Activated T-helper 17 cell treated with anti-CD3 and anti-CD28 coated beads, Interleukin-2, amount 50 U/mL, for 72 hours (primary cell): ENCODE data around the gene NCKAP5. TPM values are rescaled to one million over a fixed set of nuclear protein-coding genes. Genes with fewer than 3 reads are reported as not detected.

Experiments
- ATAC-seq: fragments of 150-1000 bp; cut with Tn5 transposase; replicated peaks from 2 replicates; pipeline ENCODE4 v1.10.0; 2021; ENCODE audit warnings: mild to moderate bottlenecking, moderate library complexity
- H3K27ac Mint-ChIP-seq: one replicate; pipeline ENCODE4 v1.8.0; 2022; ENCODE audit warnings: mixed read lengths
- H3K27me3 Mint-ChIP-seq: one replicate; pipeline ENCODE4 v1.8.0; 2022; ENCODE audit warnings: mixed read lengths
- H3K36me3 Mint-ChIP-seq: one replicate; pipeline ENCODE4 v1.8.0; 2022; ENCODE audit warnings: low read depth, mild to moderate bottlenecking, mixed read lengths
- H3K4me1 Mint-ChIP-seq: one replicate; pipeline ENCODE4 v1.8.0; 2022; ENCODE audit warnings: mixed read lengths
- H3K4me3 Mint-ChIP-seq: one replicate; pipeline ENCODE4 v1.8.0; 2022; ENCODE audit warnings: mild to moderate bottlenecking, mixed read lengths
- H3K9me3 Mint-ChIP-seq: one replicate; pipeline ENCODE4 v1.8.0; 2022; ENCODE audit warnings: mixed read lengths
- total RNA-seq, 2 donors: library from RNA; stranded (reverse); gene quantifications; one replicate each; pipeline ENCODE4 v1.2.3, GENCODE V29; 2022

The NCKAP5 gene
- total RNA-seq, 2 donors from 2014 or later = not detected

DNA sequence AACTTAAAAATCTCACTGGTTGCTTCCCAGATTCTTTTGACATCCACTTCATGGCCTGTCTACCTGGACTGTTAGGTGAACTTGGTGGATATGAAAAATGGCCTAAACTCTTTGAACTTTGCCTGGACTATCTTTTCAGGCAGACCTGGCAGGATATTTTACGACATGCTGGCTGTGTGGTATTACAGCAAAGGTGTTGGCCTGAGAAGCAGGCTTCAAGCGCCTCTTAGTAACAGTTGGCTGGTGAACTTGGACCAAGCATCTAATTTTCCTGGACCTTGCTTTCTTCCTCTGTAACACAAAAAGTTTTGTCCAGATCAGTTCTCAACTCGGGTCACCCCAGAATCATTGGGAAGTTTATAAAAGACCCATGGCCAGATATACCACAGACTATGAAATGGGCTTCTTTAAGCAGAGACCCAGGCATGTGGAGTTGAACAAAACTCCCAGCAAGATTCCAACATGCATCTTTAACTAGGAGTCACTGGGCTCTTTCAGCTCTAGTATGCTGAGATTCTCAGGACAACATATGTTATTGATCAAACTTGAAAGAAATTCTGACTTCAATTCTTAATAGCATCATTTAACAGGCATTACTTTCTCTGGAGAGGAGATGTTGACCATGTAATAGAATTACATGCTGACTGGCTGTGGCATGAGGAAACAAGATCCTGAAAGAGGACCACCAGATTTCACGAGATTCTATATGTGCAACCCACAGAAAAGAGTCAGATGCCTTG, 902.7 kb downstream of the NCKAP5 start:
- Mint-ChIP-seq H3K4me3 (no peak overlapping the region), H3K36me3 (no peaks in the 10 kb centered on the region), H3K4me1 (peaks cover 5% of the 10 kb centered on the region), H3K9me3 (no peaks in the 10 kb centered on the region), H3K27ac (no peak overlapping the region), H3K27me3 (peaks cover 14% of the 10 kb centered on the region)
- no peak for ATAC-seq

DNA sequence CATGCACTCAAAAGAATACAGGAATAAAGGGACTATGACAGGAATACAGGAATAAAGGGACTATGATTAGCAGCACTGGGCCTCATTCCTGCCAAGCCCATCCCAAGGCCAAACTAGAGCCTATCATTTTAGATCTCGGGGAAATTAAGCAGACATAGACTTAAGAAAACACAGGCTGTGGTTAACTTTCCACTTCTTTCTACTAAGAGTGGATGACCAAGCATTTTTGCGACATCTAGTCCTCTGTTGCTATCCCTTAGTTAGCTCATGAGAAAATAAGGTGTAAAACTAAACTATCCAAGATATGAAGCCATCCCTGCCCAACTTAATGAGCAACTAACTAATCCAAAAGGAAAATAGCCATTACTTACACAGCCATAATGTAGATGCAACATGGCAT, 904.2 kb downstream of the NCKAP5 start:
- ATAC-seq = no peak
- H3K4me3 Mint-ChIP-seq = no peak overlapping the region
- no peaks in the 10 kb centered on the region for H3K36me3 Mint-ChIP-seq
- H3K27me3 Mint-ChIP-seq = peaks cover 14% of the 10 kb centered on the region
- peaks cover 5% of the 10 kb centered on the region for H3K4me1 Mint-ChIP-seq
- no peaks in the 10 kb centered on the region for H3K9me3 Mint-ChIP-seq
- H3K27ac Mint-ChIP-seq = no peak overlapping the region

DNA sequence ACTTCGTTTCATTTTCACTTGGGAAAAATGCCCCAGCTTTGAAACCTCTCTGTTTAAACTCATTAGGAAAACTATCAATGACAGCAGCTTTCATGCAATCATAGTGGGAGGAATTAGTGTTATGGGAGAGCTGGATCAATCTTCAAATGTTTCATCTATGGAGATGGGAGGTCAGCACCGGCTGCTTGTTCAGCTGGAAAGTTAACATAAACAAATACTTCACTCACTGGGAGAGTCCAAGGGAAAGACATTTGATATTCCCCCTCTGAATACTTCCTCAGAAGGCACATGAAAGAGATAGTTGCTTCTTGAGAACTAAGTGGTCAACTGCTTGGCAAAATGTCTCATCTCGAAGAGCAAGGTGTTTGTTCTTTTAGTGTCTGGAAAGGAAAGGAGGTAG, 905.5 kb downstream of the NCKAP5 start:
- Mint-ChIP-seq H3K9me3 (no peaks in the 10 kb centered on the region), H3K4me3 (no peak overlapping the region), H3K4me1 (peaks cover 5% of the 10 kb centered on the region), H3K27ac (no peak overlapping the region), H3K36me3 (no peaks in the 10 kb centered on the region), H3K27me3 (peaks cover 10% of the 10 kb centered on the region)
- no peak for ATAC-seq

DNA sequence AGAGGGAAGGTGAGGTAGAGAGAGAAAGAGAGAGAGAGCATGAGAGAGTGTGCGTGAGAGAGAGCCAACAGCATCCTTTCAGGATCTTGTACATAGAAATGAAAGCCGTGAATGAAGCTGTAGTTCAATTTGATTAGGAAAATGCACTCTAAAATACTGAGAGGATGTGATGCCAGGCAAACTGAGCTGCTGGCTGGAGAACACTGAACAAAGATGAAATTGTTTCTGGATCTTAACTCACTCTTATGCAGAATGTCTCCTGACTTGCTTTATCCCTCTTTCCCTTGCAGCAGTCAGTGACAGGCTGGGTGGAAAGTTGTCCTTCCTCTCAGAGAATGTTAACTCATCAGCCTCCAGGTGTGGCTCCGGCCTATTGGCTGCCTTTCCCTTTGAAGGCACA, 908.9 kb downstream of the NCKAP5 start:
- ATAC-seq = no peak
- H3K4me1 Mint-ChIP-seq = peaks cover 5% of the 10 kb centered on the region
- peaks cover 4% of the 10 kb centered on the region for H3K27me3 Mint-ChIP-seq
- H3K36me3 Mint-ChIP-seq = no peaks in the 10 kb centered on the region
- no peak overlapping the region for H3K27ac Mint-ChIP-seq
- H3K9me3 Mint-ChIP-seq = no peaks in the 10 kb centered on the region
- no peak overlapping the region for H3K4me3 Mint-ChIP-seq

DNA sequence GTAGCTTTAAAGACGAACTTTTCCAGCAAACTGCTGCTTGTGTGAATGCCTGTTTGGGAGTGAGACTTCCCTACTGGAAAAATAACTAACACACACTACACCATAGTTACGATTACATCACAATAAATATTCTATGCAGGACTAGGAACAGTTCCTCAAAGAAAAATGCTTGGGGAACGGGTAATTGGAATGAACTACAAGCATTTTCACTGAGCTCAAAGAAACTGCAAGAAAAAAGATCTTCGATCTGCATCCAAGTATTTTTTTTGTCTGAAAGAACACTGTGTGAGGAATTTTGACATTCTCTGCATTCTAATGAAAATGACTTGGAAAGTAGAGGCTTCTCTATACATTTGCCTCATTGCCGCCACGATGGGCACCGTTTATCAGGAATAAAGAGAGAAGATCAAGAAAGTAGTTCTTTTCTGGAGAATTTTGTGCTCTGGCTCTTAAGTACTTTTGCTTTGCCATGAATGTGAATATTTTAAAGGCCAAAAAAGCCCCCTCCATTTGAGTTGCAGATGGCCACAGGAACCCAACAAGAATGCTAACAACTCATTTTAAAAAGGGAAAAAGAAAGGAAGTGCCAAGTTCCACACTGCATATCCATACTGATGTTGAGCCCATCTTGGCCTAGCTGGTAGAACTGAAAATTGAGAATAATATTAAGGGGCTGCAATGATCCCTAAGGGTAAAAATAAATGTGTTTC, 911.8 kb downstream of the NCKAP5 start:
- Mint-ChIP-seq H3K27me3 (no peaks in the 10 kb centered on the region), H3K4me3 (no peak overlapping the region), H3K9me3 (no peaks in the 10 kb centered on the region), H3K4me1 (no peaks in the 10 kb centered on the region), H3K27ac (no peak overlapping the region), H3K36me3 (no peaks in the 10 kb centered on the region)
- ATAC-seq = no peak

DNA sequence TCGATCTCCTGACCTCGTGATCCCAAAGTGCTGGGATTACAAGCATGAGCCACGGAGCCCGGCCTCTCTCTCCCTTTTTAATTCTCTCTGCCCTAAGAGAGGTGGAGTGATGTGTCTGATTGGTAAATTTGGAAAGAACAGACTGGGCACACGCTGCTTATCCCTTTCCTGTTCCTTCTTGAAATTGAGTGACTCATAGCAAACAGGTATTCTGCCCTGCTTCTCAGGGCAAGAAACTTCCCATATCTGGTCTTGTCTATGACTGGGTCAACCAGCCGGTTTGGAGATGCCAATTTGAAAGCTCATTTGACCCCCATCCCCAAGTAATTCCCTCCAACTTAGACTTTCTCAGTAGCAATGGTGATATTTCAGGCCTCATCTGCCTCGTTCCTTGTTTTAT, 913.3 kb downstream of the NCKAP5 start:
- H3K4me1 Mint-ChIP-seq = no peaks in the 10 kb centered on the region
- no peaks in the 10 kb centered on the region for H3K9me3 Mint-ChIP-seq
- no peak overlapping the region for H3K27ac Mint-ChIP-seq
- H3K27me3 Mint-ChIP-seq = no peaks in the 10 kb centered on the region
- ATAC-seq = no peak
- no peak overlapping the region for H3K4me3 Mint-ChIP-seq
- H3K36me3 Mint-ChIP-seq = no peaks in the 10 kb centered on the region

DNA sequence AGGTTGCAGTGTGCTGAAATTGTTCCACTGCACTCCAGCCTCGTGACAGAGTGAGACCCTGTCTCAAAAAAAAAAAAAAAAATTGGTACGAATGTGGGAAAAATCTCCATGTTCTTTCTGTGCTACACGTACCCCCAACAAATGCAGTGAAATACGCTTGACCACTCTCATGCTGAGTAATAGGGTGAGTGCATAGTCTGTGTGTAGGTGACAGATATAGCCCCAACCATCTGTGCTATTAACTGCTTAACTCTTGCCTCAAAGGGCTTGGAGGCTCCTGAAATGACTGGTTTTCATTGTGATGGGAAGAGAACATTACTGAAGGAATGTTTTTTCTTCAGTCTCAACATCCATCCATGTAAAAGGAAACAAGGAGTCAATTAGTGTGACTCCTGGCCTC, 913.9 kb downstream of the NCKAP5 start:
- H3K27me3 Mint-ChIP-seq = no peaks in the 10 kb centered on the region
- H3K4me3 Mint-ChIP-seq = no peak overlapping the region
- no peaks in the 10 kb centered on the region for H3K4me1 Mint-ChIP-seq
- no peaks in the 10 kb centered on the region for H3K9me3 Mint-ChIP-seq
- H3K36me3 Mint-ChIP-seq = no peaks in the 10 kb centered on the region
- H3K27ac Mint-ChIP-seq = no peak overlapping the region
- no peak for ATAC-seq

DNA sequence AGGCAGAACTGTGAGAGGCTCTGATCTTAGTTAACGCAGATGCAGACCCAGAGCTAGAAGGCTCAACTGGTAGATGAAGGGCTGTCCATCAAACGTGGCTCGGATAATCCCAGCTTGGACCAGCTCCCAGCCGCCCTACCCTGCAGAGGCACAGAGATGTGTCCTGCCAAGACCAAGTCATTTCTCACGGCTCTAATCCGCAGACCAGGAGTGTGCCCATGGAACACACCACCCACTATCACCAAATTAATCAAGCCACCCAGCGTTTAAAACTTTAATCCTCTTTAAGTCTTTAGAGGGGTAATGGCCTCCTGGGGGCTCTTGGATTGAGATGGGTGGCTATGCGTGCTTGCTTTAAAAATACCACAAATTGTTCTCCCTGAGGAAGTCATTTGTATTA, 915.8 kb downstream of the NCKAP5 start:
- ATAC-seq = no peak
- H3K27ac Mint-ChIP-seq = no peak overlapping the region
- no peaks in the 10 kb centered on the region for H3K36me3 Mint-ChIP-seq
- peaks cover 10% of the 10 kb centered on the region for H3K27me3 Mint-ChIP-seq
- H3K4me1 Mint-ChIP-seq = no peaks in the 10 kb centered on the region
- no peak overlapping the region for H3K4me3 Mint-ChIP-seq
- H3K9me3 Mint-ChIP-seq = no peaks in the 10 kb centered on the region

DNA sequence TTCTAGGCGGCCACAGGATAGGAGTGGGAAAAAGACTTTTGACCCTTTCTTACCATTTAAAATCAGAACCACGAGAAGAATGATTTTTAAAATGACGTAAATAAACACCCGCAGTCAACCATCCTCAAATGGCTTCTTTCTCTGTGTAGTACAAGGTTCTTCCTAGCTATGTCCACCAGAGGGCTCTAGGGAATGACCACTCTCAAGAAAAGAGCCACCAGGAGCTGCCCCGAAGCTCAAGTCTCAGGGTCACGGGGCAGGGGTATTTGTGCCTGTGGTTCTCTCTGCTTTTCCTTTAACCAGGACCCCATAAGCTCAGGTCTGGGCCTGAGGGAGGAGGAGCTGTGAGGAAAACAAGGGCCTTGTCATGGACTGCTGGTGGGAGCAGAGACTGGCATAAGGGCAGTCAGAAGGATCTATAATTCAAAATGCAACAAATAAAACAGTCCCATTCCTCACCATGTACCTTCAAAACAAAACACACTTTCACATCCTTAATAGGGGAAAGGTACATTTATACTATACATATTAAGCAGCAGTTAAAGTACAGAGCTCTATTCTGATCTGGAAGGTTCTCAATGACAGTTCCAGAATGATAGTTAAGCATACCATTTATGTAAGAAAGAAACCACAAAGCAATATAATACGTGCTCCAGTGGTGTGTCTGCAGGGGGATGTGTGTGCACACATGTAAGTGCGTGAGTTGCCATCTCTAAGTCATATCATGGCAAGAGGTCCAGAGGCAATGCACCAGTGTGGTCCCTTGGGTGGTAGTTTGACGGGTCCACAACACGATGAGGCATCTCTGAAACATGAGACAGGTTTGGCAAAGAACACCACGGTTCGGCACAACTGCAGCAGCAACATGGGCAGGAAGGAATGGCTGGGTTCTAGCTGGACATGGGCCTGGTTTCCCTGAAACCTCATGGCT, 916.9 kb downstream of the NCKAP5 start:
- Mint-ChIP-seq H3K4me3 (no peak overlapping the region), H3K27me3 (peaks cover 10% of the 10 kb centered on the region), H3K27ac (no peak overlapping the region), H3K9me3 (no peaks in the 10 kb centered on the region), H3K36me3 (no peaks in the 10 kb centered on the region), H3K4me1 (no peaks in the 10 kb centered on the region)
- ATAC-seq = no peak

DNA sequence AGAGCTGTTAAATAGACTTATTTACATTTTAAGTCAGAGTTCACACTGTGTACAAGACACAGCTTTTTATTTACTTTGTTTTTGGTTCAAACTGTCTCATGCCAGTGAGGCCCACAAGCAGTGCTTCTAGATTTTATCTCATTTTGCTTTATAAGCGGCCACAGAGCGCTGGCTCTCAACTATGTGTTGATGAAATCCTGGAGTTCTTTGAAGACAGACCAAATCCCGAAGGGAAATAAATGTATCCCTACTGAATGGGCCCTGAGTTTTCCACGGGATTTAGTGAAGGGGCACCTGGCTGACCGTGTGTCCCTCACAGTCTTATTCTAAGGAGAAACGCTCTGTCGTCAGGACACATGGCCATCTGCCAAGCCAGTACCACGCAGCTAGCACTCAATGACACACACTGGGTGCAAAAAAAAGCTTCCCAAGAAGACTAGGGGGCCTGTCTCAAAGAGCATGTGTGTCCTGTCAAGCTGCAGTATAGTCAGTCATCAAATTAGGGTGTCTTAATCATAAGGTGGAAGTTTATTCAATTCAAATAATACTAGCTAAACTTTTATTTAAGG, 921.6 kb downstream of the NCKAP5 start:
- H3K9me3 Mint-ChIP-seq = no peaks in the 10 kb centered on the region
- no peaks in the 10 kb centered on the region for H3K36me3 Mint-ChIP-seq
- no peak overlapping the region for H3K27ac Mint-ChIP-seq
- no peak for ATAC-seq
- H3K4me1 Mint-ChIP-seq = no peaks in the 10 kb centered on the region
- no peak overlapping the region for H3K4me3 Mint-ChIP-seq
- peaks cover 10% of the 10 kb centered on the region for H3K27me3 Mint-ChIP-seq

DNA sequence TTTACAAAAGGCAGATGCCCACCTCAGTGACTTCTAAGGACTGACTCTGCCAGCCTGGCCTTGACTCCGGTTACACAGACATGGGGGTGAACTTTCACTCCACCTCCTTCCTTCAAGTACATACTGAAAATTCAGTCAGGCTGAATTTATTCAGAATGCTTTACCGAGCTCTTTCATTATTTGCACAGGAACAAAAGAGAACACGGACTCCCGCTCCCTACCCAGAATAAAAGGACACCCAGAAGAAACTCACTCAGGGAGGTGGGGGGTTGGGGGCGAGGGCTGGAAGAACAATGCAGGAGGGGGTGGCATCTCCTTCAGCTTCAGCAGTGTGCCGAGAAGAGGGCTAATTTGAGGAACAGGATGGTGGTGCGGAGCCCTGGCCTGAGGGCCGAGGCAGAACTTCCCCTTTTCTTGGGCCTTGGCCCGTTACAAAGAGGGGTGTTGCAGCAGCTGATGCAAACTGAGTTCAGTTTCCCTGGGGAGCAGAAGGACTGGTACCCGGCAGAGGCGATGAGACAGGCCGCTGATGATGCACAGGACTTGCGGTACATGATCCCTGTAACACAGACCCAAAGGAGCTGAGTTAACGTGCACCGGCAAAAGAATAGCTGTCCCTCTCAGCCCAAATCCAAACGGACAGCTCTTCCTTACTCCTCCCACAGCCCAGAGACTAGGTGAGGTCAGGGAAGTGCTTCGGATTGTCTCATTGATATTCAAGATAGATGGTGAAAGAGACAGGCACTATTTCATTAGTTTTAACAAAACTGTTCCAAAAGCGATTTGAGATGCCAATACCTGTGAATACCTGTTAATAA, 922.3 kb downstream of the NCKAP5 start:
- Mint-ChIP-seq H3K27ac (no peak overlapping the region), H3K36me3 (no peaks in the 10 kb centered on the region), H3K4me1 (no peaks in the 10 kb centered on the region), H3K27me3 (peaks cover 10% of the 10 kb centered on the region), H3K4me3 (no peak overlapping the region), H3K9me3 (no peaks in the 10 kb centered on the region)
- ATAC-seq = no peak

DNA sequence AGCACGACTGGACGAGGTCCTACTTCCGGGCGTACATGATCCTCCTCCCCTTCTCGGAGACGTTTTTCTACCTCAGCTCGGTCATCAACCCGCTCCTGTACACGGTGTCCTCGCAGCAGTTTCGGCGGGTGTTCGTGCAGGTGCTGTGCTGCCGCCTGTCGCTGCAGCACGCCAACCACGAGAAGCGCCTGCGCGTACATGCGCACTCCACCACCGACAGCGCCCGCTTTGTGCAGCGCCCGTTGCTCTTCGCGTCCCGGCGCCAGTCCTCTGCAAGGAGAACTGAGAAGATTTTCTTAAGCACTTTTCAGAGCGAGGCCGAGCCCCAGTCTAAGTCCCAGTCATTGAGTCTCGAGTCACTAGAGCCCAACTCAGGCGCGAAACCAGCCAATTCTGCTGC, 923.1 kb downstream of the NCKAP5 start:
- H3K4me1 Mint-ChIP-seq = no peaks in the 10 kb centered on the region
- H3K27ac Mint-ChIP-seq = no peak overlapping the region
- H3K4me3 Mint-ChIP-seq = no peak overlapping the region
- no peak for ATAC-seq
- H3K9me3 Mint-ChIP-seq = no peaks in the 10 kb centered on the region
- H3K27me3 Mint-ChIP-seq = peaks cover 10% of the 10 kb centered on the region
- H3K36me3 Mint-ChIP-seq = no peaks in the 10 kb centered on the region

DNA sequence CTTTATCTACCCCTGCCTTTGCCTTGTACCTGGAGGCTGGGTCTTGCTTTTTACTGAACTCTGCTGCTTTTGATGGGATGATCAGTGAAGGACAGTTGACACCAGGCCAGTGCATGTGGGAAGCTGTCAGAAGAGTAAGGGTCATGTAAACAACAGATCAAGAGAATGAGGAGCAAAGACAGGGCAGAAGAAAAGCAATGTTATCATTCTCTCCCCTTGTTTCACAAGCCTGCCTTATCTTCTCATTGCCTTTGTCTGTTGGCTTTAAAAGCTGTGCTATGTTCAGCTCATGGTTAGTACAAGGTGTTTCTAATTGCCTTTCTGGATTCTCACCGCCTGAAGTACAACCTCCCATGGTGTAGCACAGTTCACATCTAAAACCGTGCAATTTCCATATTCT, 925.8 kb downstream of the NCKAP5 start:
- H3K9me3 Mint-ChIP-seq = no peaks in the 10 kb centered on the region
- no peak for ATAC-seq
- no peaks in the 10 kb centered on the region for H3K27me3 Mint-ChIP-seq
- no peaks in the 10 kb centered on the region for H3K4me1 Mint-ChIP-seq
- no peak overlapping the region for H3K27ac Mint-ChIP-seq
- H3K4me3 Mint-ChIP-seq = no peak overlapping the region
- H3K36me3 Mint-ChIP-seq = no peaks in the 10 kb centered on the region

DNA sequence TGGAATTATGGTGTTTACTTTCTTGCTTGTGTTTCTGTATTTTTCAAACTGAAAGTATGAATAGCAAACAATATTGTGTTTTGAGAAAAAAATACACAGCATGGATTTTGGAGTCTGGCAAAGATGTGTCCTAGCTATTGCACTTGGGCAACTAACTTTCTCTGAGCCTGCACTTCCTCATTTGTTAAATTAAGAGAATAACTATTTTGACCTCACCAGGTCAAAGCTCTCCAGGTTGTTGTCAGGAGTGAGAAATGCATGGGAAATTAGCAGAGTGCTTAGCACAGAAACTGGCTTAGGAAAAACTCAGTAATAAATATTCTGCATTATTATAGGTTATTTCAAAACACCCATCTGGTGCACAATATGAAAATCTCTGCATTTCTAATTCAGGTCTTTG, 926.4 kb downstream of the NCKAP5 start:
- Mint-ChIP-seq H3K27me3 (no peaks in the 10 kb centered on the region), H3K9me3 (no peaks in the 10 kb centered on the region), H3K4me3 (no peak overlapping the region), H3K27ac (no peak overlapping the region), H3K36me3 (no peaks in the 10 kb centered on the region), H3K4me1 (no peaks in the 10 kb centered on the region)
- ATAC-seq = no peak
